Measurements from ENCODE around the gene ECHDC1.

DNA sequence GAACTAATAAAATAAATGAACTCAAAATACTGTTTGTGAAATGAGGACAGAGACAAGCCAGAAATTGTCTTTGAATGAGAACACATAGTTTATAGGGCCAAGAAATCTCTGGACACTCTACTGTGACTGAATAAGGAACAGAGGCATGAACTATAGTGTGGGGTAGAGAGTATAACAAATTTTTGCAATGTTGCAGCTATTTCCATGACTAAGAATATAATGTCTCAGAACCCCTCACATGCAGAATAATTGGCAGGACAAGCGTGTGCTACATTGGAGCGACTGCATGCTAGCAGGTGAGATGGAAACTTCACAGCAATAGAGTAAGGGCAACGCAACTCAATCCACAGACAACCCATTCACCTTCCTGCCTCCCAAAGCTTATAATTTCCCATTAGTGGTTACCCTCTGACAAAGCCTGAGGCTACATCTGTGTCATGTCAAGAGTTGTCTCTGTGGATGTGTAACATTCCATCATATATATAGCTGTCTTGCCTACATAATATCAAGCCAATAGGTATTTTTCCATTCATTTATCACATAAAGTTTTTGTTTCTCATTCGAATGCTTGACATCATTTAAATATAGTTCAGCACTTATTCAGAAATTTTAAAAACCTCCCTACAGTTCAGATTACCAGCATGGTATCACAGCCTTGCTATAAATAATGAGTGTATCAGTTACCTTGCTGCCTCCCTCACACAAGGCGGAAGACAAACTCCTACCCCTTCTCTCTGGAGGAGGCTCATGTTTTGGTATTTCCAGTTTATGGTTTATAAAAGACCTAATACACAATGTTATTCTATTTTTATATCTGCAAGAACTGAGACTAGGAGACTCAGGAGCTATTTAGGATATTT, 47.9 kb upstream of the ECHDC1 start:
- TF ChIP-seq EZH2 (IDR thresholded peaks at IDR 0.05; ENCODE audit: insufficient read depth, poor library complexity, severe bottlenecking) (no peak), EZH2phosphoT487 (IDR thresholded peaks at IDR 0.05; ENCODE audit: insufficient read depth, low read depth) (no peak)

Measured in GM23248 (cell line).